Smooth muscle cell (in vitro differentiated cells): Measurements from ENCODE around the gene RAVER1. TPM values are rescaled to one million over a fixed set of nuclear protein-coding genes. Genes with fewer than 3 reads are reported as not detected.

Experiments used
- DNase-seq: peaks from one replicate; lab custom pipeline; 2025; ENCODE audit not compliant: unreplicated experiment; lab: John Stamatoyannopoulos, UW
- H2AFZ ChIP-seq: fragments of 200-600 bp; sonication (generic); 2 replicates; pipeline ENCODE4 v1.6.0; 2016; ENCODE audit warnings: antibody characterized with exemption, low read depth, mild to moderate bottlenecking
- H3F3A ChIP-seq: fragments of 200-600 bp; sonication (generic); 2 replicates; pipeline ENCODE4 v1.6.0; 2017; ENCODE audit warnings: antibody characterized with exemption, low read depth
- H3K27ac ChIP-seq: fragments of 200-600 bp; sonication (generic); 2 replicates; pipeline ENCODE4 v1.5.1; 2016; ENCODE audit warnings: low read depth, mild to moderate bottlenecking
- H3K27me3 ChIP-seq: fragments of 200-600 bp; sonication (generic); 2 replicates; pipeline ENCODE4 v1.6.1; 2016; ENCODE audit warnings: low read depth, mild to moderate bottlenecking
- H3K36me3 ChIP-seq: fragments of 200-600 bp; sonication (generic); 2 replicates; pipeline ENCODE4 v1.5.1; 2016; ENCODE audit warnings: low read depth
- H3K4me1 ChIP-seq: fragments of 200-600 bp; sonication (generic); 2 replicates; pipeline ENCODE4 v1.5.1; 2016; ENCODE audit warnings: low read depth
- H3K4me2 ChIP-seq: fragments of 200-600 bp; sonication (generic); 2 replicates; pipeline ENCODE4 v1.6.0; 2016; ENCODE audit warnings: mild to moderate bottlenecking
- H3K4me3 ChIP-seq: fragments of 200-600 bp; sonication (generic); 2 replicates; pipeline ENCODE4 v1.5.1; 2016; ENCODE audit warnings: mild to moderate bottlenecking
- H3K79me2 ChIP-seq: fragments of 200-600 bp; sonication (generic); 2 replicates; pipeline ENCODE4 v1.6.0; 2016; ENCODE audit warnings: low read depth, mild to moderate bottlenecking
- H3K9ac ChIP-seq: fragments of 200-600 bp; sonication (generic); 2 replicates; pipeline ENCODE4 v1.6.0; 2016; ENCODE audit warnings: low read depth
- H3K9me3 ChIP-seq: fragments of 200-600 bp; sonication (generic); replicated peaks from 2 replicates; pipeline ENCODE4 v1.5.1; 2016; ENCODE audit warnings: low read depth
- H4K20me1 ChIP-seq: fragments of 200-600 bp; sonication (generic); 2 replicates; pipeline ENCODE4 v1.6.0; 2016; ENCODE audit warnings: low read depth
- CTCF ChIP-seq: fragments of 200-600 bp; sonication (generic); IDR thresholded peaks from 2 replicates; pipeline ENCODE4 v1.5.1; 2017; ENCODE audit warnings: borderline replicate concordance, mild to moderate bottlenecking, antibody characterized with exemption; ENCODE audit not compliant: insufficient read depth, poor library complexity, severe bottlenecking
- WGBS: methylation state at CpG from one replicate; pipeline ENCODE4 v1.1.7; 2016; ENCODE audit warnings: low lambda C conversion rate; 5-methylcytosine and 5-hydroxymethylcytosine counted together
- polyA plus RNA-seq: library from polyadenylated mRNA; unstranded; fragments of >200 nt; fragmentation: Nextera tagmentation; extraction: Ambion mirVana; gene quantifications from 2 replicates; pipeline ENCODE4 v1.2.1, GENCODE V29; 2016
- total RNA-seq: library from RNA; depleted of rRNA; stranded (reverse); fragments of >200 nt; gene quantifications from 2 replicates; pipeline ENCODE4 v1.2.3, GENCODE V29; 2014

The RAVER1 gene
- total and polyA plus RNA-seq, 2 experiments from 2014 or later: 18.3 to 43.0 TPM

GRCh38 chr19:10363789-10364281 is 30.5 kb upstream of the RAVER1 start:
- H3F3A ChIP-seq: no peaks in the 10 kb centered on the region
- WGBS: 86% methylated on average over 12 of the region's 12 CpGs
- DNase-seq: no peak
- no peak overlapping the region for H3K9ac ChIP-seq
- H3K4me2 ChIP-seq: no peak overlapping the region
- H4K20me1 ChIP-seq: peaks cover 14% of the 10 kb centered on the region
- no peak overlapping the region for H3K27ac ChIP-seq
- H3K4me1 ChIP-seq: no peaks in the 10 kb centered on the region
- no peak for TF ChIP-seq CTCF
- no peaks in the 10 kb centered on the region for H3K27me3 ChIP-seq
- no peaks in the 10 kb centered on the region for H3K9me3 ChIP-seq
- no peaks in the 10 kb centered on the region for H3K36me3 ChIP-seq
- no peak overlapping the region for H2AFZ ChIP-seq
- no peaks in the 10 kb centered on the region for H3K79me2 ChIP-seq
- no peak overlapping the region for H3K4me3 ChIP-seq

GRCh38 chr19:10362259-10362658 is 28.9 kb upstream of the RAVER1 start:
- Histone ChIP-seq H2AFZ (no peak overlapping the region), H3F3A (no peaks in the 10 kb centered on the region), H3K4me3 (no peak overlapping the region), H3K9ac (no peak overlapping the region), H3K4me1 (no peaks in the 10 kb centered on the region), H3K36me3 (no peaks in the 10 kb centered on the region), H3K27me3 (no peaks in the 10 kb centered on the region), H3K9me3 (no peaks in the 10 kb centered on the region), H4K20me1 (peaks cover 14% of the 10 kb centered on the region), H3K4me2 (no peak overlapping the region), H3K27ac (no peak overlapping the region), H3K79me2 (no peaks in the 10 kb centered on the region)
- 96% methylated on average over 18 of the region's 18 CpGs for WGBS
- no peak for TF ChIP-seq CTCF
- no peak for DNase-seq

GRCh38 chr19:10361569-10362011 is 28.3 kb upstream of the RAVER1 start:
- Histone ChIP-seq H3K36me3 (no peaks in the 10 kb centered on the region), H3K27me3 (no peaks in the 10 kb centered on the region)
- TF ChIP-seq CTCF: no peak

GRCh38 chr19:10356431-10356830 is 23.1 kb upstream of the RAVER1 start:
- 98% methylated on average over 12 of the region's 12 CpGs for WGBS
- Histone ChIP-seq H3F3A (no peaks in the 10 kb centered on the region), H3K4me2 (no peak overlapping the region), H3K4me1 (peaks cover 9% of the 10 kb centered on the region), H3K27me3 (no peaks in the 10 kb centered on the region), H3K9ac (no peak overlapping the region), H3K4me3 (no peak overlapping the region), H3K9me3 (no peaks in the 10 kb centered on the region), H3K36me3 (no peaks in the 10 kb centered on the region), H4K20me1 (peaks cover 5% of the 10 kb centered on the region), H3K27ac (no peak overlapping the region), H3K79me2 (no peaks in the 10 kb centered on the region), H2AFZ (no peak overlapping the region)
- no peak for TF ChIP-seq CTCF
- DNase-seq: no peak

More at GRCh38 chr19:10361569-10362011, 28.3 kb upstream of the RAVER1 start:
- Histone ChIP-seq H3K4me1 (no peaks in the 10 kb centered on the region), H3K4me3 (no peak overlapping the region), H3K4me2 (no peak overlapping the region), H3K79me2 (no peaks in the 10 kb centered on the region), H3F3A (no peaks in the 10 kb centered on the region), H3K9ac (no peak overlapping the region), H3K9me3 (no peaks in the 10 kb centered on the region), H2AFZ (no peak overlapping the region), H4K20me1 (peaks cover 14% of the 10 kb centered on the region), H3K27ac (no peak overlapping the region)
- 93% methylated on average over 14 of the region's 16 CpGs for WGBS
- no peak for DNase-seq
